Dermis microvascular lymphatic vessel endothelial cell (primary cell): ENCODE measurements around the gene POU2F1. TPM values are rescaled to one million over a fixed set of nuclear protein-coding genes. Genes with fewer than 3 reads are reported as not detected.

Experiments used
- DNase-seq, 2 donors: peaks; one replicate each; pipeline versions ENCODE4 v3.0.0 to v3.0.0-alpha.2; 2010; ENCODE audit warnings: low read depth in 2 of 2
- total RNA-seq: library from RNA; depleted of rRNA; stranded (reverse); fragments of >200 nt; gene quantifications from 2 replicates; pipeline ENCODE4 v1.2.1, GENCODE V29; 2014

The POU2F1 gene
- total RNA-seq, 1 donor from 2014 or later: 4.2 TPM

DNA sequence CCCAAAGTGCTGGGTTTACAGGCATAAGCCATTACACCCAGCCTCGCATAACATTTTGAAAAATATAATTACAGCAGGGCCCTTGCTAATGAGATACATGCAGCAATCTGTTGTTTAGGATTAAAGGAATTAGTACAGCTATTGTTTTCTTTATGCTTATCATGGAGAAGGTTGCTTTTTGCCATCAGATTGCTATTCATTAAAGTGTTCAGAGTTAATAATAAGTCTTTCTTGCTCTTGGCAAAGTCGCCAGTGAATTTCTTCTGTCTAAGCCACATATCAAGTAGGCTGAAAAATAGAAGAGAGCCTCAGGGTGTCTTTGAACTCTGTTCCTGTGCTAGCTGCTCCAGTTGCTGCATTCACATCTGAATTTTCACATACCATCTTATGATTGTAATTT is 144.1 kb downstream of the POU2F1 start:
- no peak for DNase-seq

GRCh38 chr1:167365360-167365759 is 144.7 kb downstream of the POU2F1 start:
- DNase-seq: no peak

DNA sequence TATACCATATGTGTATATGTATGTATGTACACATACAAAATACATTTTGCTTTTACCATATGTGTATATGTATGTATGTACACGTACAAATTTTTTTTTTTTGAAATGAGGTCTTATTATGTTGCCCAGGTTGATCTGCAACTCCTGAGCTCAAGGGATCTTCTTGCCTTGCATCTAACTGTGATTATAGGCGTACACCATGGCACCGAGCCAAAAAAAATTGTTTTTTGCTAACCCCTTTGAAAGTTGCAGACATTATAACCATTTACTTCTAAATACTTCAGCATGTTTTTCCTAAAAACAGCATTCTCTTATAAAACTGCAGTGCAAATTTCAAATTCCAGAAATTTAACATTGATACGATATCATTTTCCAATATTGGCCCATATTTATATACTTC is 147.0 kb downstream of the POU2F1 start:
- DNase-seq: no peak

GRCh38 chr1:167369175-167369574 is 148.5 kb downstream of the POU2F1 start:
- DNase-seq: no peak

DNA sequence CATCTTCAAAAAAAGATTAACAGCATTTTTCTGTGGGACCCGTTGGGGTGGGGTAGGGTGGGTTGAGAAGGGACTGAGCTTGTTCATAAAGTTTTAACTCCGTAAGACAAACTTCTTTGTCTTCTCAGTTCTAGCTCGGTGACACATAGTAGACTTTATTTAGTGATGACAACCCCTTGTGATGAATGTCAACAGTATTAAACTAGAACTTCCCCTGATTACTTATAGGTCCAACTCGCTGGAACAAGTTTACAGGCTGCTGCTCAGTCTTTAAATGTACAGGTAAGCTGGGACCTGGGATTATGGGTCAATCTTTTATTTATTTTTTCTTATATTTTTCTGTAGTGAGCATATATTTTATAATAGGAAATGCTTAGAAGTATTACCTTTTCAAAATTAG is 149.2 kb downstream of the POU2F1 start:
- no peak for DNase-seq

GRCh38 chr1:167371030-167371429 is 150.3 kb downstream of the POU2F1 start:
- no peak for DNase-seq

- DNase-seq: no peak
These were observed 152.7 kb downstream of the POU2F1 start for GRCh38 chr1:167373398-167373797.

DNA sequence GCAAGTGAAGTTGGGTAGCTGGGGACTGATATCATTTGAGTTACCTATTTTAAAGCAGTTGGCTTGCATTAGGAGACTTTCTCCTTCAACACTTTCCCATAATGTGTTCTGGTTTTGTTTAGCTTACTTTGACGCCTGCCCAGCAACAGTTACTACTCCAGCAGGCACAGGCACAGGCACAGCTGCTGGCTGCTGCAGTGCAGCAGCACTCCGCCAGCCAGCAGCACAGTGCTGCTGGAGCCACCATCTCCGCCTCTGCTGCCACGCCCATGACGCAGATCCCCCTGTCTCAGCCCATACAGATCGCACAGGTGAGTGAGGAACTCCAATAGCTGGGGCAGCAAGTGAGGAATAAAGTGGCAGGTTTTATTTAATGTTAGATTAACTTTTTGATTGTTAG is 153.3 kb downstream of the POU2F1 start:
- no peak for DNase-seq

GRCh38 chr1:167375949-167376348 is 155.3 kb downstream of the POU2F1 start:
- DNase-seq: no peak

- DNase-seq: no peak
These were observed 166.7 kb downstream of the POU2F1 start for GRCh38 chr1:167387251-167387910.

GRCh38 chr1:167388976-167389375 is 168.3 kb downstream of the POU2F1 start:
- DNase-seq: no peak

GRCh38 chr1:167392200-167392696 is 171.6 kb downstream of the POU2F1 start:
- no peak for DNase-seq

DNA sequence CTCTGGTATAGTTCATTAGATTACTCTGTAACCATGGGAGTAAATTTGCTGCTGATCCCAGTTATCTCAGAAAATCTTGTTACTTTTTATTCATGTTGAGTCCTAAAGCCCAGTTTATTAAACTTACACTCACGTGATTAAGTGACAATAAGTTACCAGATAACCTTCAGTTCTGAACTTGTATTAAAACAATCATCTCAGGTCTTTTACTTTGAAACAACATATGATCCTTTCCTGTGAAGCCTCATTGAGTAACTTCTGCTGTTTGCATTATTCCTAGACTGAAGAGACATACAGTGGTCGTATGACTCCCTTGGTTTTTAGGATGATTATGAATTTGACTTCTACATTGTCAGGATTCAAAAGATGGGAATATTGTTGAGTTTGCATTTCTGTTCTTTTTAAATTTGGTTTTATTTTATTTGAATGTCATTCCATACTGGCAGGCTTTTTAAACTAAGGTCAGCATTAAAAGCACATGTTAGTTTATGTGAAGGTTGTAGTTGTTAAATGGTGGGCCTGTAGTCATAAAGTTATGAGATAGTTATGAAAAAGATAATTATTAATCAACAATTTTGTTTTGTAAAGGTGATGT is 179.8 kb downstream of the POU2F1 start:
- DNase-seq: no peak

DNA sequence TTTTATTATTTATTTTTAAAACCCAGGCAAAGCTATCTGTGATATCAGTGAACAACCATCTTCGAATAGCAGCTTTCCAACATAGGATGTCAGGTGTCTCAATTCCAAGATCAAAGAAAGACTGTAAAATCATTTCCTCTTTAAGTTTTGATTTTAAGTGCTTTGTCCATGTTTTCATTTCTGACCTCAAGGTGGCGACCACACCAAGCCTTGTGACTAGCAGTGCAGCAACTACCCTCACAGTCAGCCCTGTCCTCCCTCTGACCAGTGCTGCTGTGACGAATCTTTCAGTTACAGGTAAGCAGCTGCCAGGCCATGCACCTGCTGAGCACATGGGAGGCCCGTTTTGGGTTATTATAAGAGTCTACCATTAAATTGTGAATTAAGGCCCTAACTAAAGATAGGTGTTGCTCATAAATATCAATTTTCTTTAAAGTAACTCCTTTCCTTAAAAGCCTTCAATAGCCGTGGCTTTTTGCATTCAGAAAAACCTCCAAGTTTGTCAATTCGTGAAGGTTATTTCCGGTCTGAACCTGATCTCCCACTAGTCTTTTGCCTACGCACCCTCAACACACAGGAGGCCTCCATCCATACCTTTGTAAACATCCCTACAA is 180.7 kb downstream of the POU2F1 start:
- DNase-seq: peak; percentile 50 to 68

GRCh38 chr1:167404161-167404888 is 183.6 kb downstream of the POU2F1 start:
- DNase-seq: peak in 1 of 2 donors; percentile 58

- DNase-seq: no peak
These were observed 184.2 kb downstream of the POU2F1 start for GRCh38 chr1:167404908-167405307.

DNA sequence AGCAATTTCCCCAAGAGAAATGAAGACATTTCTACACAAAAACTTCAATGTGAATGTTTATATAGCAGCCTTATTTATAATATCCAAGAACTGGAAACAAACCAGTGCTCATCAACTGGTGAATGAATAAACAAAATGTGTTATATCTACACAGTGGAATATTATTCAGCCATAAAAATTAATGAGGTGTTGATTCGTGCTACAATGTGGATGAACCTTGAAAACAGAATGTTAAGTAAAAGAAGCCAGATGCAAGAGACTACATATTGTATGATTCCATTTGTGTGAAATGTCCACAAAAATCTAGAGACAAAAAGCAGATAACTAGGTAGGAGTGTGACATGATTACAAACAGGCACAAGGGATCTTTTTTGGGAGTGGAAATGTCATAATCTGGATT is 187.7 kb downstream of the POU2F1 start:
- DNase-seq: no peak

DNA sequence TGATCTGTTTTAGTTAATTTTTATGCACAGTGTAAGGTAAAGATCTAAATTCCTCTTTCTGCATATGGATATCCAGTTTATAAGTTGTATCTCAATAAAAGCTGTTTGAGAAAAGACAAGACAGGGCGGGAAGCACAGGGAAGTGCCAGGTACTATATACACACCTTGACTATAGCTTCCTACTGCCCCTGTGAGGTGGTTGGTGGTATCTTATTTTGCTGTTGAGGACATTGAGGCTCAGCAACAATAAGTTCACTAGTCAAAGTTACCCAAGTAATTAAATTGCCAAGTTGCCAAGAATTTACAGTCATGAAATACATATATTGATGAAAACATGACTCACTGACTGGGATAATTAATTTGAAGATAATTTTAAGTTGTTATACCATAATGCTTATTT is 188.5 kb downstream of the POU2F1 start:
- DNase-seq: no peak

GRCh38 chr1:167412072-167412471 is 191.4 kb downstream of the POU2F1 start:
- no peak for DNase-seq

DNA sequence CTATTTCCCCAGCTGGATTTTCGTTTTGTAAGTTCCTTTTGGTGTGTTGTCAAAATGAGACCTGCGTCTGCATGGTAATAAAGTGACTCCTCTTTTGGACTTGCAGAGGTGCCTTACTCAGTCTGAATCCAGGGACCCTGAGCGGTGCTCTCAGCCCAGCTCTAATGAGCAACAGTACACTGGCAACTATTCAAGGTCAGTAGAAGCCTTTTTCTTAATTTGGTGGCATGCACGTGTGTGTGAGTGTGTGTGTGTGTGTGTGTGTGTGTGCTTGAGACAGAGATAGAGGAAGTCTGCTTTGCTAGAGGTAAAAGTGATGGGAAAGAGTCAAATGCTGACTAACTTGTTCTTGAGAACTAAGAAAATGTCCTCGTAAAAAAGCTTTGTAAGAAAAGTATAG is 192.2 kb downstream of the POU2F1 start:
- DNase-seq: no peak

DNA sequence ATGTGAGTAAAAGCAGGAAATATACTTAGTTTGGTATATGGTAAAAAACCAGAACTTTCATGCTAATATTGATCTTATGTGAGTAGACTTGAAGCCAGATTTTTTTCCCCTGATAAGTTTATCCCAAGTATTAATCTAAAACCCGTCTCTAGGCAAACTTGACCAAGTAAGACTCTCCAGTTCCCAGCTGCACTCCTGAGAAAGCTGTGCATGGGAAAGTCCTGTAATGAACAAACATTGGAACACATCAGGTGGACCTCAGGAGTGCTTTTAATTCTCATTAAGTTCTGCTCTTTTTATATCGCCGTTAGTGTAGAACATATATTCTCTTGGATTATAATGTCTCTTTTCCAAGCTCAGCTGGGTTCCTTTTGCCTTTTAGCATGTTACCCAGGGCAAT is 192.6 kb downstream of the POU2F1 start:
- DNase-seq: no peak

- no peak for DNase-seq
These were observed 195.8 kb downstream of the POU2F1 start for GRCh38 chr1:167416506-167416905.
